ENCODE results near the gene RPL36AL. TPM values are rescaled to one million over a fixed set of nuclear protein-coding genes. Genes with fewer than 3 reads are reported as not detected.
A peak's percentile ranks its signal among the peaks of the same experiment; 100 is the strongest.

The RPL36AL gene
- total RNA-seq, 1 experiment from 2014 or later = 207 TPM

DNA sequence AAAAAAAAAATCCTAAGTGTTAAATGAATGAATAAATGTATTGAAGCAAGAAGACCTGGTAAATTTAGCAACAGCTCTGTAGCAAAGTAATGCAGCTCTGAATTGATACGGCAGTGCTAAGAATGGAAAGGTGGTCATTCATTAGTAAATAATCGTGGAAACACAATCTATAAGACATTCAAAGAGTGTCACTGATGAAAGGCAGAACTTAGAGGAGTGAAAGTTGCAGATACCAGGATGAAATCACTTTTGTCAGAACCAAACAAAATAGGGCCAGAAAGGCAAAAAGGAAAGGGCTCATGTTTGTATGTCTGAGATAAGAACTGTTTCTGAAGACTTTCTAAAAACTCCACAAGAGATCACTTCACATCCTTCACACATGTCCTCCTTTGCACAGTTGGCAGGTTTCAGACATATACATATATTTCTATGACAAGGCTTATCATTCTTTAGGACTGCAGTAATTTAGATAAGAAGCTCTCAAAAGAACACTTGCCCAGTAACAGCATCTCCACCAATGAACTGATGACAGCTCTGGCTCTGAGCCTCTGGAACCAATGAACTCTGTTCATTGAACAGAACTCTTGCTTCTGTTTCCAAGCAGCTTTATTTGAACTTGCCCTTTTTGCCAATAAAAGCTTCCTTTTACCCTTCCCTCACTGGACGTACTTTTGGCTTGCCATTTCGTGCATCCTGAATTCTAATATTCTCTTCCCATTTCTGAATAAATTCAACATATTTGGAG, 25.9 kb downstream of the RPL36AL start:
- H2BK120ac ChIP-seq (ENCODE audit: low read depth, low read length, poor library complexity, severe bottlenecking) = no peak overlapping the region
- no peak overlapping the region for H3K4me2 ChIP-seq (ENCODE audit: insufficient read depth, insufficient read length, low read length)
- WGBS (ENCODE audit: extremely low coverage, insufficient read length, low lambda C conversion rate) = no CpG with 5 or more reads among the region's 4 CpGs

More for the DNA sequence above, 25.9 kb downstream of the RPL36AL start:
- Histone ChIP-seq H3K79me2 (ENCODE audit: insufficient read depth, low read length) (no peaks in the 10 kb centered on the region; the same call in 1 of the 2 replicates), H3K27ac (ENCODE audit: insufficient read length, low read depth, low read length) (no peak overlapping the region), H3K23me2 (ENCODE audit: insufficient read length, low read depth, low read length, poor library complexity, severe bottlenecking) (peaks cover 12% of the 10 kb centered on the region), H3K4ac (ENCODE audit: low read depth, low read length) (no peak overlapping the region), H3T11ph (ENCODE audit: low read length) (no peak overlapping the region), H3K4me1 (ENCODE audit: insufficient read depth, low read length) (no peaks in the 10 kb centered on the region), H4K91ac (ENCODE audit: insufficient read length, low read depth, low read length) (no peak overlapping the region), H3K14ac (ENCODE audit: insufficient read depth, low read length) (no peak overlapping the region), H4K20me1 (ENCODE audit: control insufficient read depth, insufficient read depth, insufficient read length) (no peaks in the 10 kb centered on the region), H4K8ac (replicated peaks; ENCODE audit: insufficient read length, low read depth, low read length) (no peak overlapping the region), H2BK12ac (ENCODE audit: insufficient read length, low read depth, low read length) (no peak overlapping the region), H3K18ac (ENCODE audit: insufficient read length, low read depth, low read length) (no peak overlapping the region), H3K23ac (ENCODE audit: insufficient read length, low read depth, low read length) (no peak overlapping the region), H2AK5ac (ENCODE audit: insufficient read length, low read length) (no peak overlapping the region), H3K79me1 (ENCODE audit: insufficient read depth, low read depth, low read length, poor library complexity, severe bottlenecking) (no peaks in the 10 kb centered on the region), H2BK15ac (ENCODE audit: low read depth, low read length) (no peak overlapping the region), H2AFZ (ENCODE audit: low read length) (no peak overlapping the region), H3K56ac (ENCODE audit: insufficient read length, low read depth, low read length) (no peak overlapping the region), H2BK20ac (ENCODE audit: low read depth, low read length, poor library complexity, severe bottlenecking) (no peak overlapping the region), H2BK5ac (ENCODE audit: insufficient read length, low read length) (no peak overlapping the region), H3K9ac (ENCODE audit: extremely low read depth, insufficient read length, low read length) (no peak overlapping the region), H4K5ac (ENCODE audit: insufficient read length, low read depth, low read length) (no peak overlapping the region), H3K9me3 (ENCODE audit: control insufficient read depth, low read depth, low read length) (no peaks in the 10 kb centered on the region), H3K27me3 (ENCODE audit: insufficient read depth, low read length) (no peaks in the 10 kb centered on the region)
- no peak for DNase-seq
- TF ChIP-seq, protein P1, sequence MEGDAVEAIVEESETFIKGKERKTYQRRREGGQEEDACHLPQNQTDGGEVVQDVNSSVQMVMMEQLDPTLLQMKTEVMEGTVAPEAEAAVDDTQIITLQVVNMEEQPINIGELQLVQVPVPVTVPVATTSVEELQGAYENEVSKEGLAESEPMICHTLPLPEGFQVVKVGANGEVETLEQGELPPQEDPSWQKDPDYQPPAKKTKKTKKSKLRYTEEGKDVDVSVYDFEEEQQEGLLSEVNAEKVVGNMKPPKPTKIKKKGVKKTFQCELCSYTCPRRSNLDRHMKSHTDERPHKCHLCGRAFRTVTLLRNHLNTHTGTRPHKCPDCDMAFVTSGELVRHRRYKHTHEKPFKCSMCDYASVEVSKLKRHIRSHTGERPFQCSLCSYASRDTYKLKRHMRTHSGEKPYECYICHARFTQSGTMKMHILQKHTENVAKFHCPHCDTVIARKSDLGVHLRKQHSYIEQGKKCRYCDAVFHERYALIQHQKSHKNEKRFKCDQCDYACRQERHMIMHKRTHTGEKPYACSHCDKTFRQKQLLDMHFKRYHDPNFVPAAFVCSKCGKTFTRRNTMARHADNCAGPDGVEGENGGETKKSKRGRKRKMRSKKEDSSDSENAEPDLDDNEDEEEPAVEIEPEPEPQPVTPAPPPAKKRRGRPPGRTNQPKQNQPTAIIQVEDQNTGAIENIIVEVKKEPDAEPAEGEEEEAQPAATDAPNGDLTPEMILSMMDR (conservative IDR thresholded peaks at IDR 0.05) = no peak
- H3K4me1 Mint-ChIP-seq = peaks cover 4 to 12% of the 10 kb centered on the region in 2 experiments; a peak in 2 of 4 replicates
- no peaks in the 10 kb centered on the region; a peak in 1 of 7 replicates for H3K36me3 Mint-ChIP-seq (ENCODE audit: insufficient read depth in 1 of 3, low read depth in 3 of 3)
- 0 out of 7 replicates have a peak overlapping the region, but pooled peaks of 1 of the 3 experiments have one; percentile 46 for H3K27ac Mint-ChIP-seq
- H3K27me3 Mint-ChIP-seq (ENCODE audit: low read depth) = peaks cover 4% of the 10 kb centered on the region
- no peak overlapping the region for H3K4me3 Mint-ChIP-seq
- H3K9me3 Mint-ChIP-seq = no peaks in the 10 kb centered on the region; a peak in 1 of 5 replicates
